WTC11 (cell line): ENCODE results near the gene PTPDC1.

Experiments used
- JUN ChIP-seq: sonication (generic); formaldehyde crosslinking; IDR thresholded peaks from 2 replicates; pipeline ENCODE4 v1.8.0; 2023; ENCODE audit warnings: mild to moderate bottlenecking, missing genetic modification reagents
- TF ChIP-seq, protein P1 (sequence below): sonication (generic); formaldehyde crosslinking; IDR thresholded peaks from 2 replicates; pipeline ENCODE4 v1.8.0; 2022; ENCODE audit warnings: mild to moderate bottlenecking, missing genetic modification reagents
- TF ChIP-seq, protein P2 (sequence below): fragments of 200-600 bp; IDR thresholded peaks from 2 replicates; pipeline ENCODE4 v1.8.0; 2022; ENCODE audit warnings: antibody characterized with exemption

DNA sequence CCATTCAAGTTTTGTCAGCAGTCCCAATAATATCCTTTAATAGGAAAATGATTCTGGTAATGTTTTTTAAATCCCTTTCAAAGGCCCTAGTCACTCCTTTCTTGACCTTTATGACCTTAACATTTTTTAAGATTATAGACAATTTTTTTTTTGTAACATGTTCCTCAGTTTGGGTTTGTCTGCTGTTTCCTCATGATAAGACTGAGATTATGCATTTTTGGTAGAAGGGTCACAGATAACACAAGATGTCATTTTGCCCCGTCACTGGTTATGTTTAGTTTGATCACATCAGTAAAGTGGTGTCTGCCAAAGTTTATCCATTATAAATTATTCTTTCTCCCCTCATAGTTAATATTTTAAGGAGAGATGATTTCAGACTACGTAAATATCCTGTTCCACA is 16.0 kb upstream of the PTPDC1 start:
- TF ChIP-seq, protein P1, sequence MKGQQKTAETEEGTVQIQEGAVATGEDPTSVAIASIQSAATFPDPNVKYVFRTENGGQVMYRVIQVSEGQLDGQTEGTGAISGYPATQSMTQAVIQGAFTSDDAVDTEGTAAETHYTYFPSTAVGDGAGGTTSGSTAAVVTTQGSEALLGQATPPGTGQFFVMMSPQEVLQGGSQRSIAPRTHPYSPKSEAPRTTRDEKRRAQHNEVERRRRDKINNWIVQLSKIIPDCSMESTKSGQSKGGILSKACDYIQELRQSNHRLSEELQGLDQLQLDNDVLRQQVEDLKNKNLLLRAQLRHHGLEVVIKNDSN = no peak
- TF ChIP-seq, protein P2, sequence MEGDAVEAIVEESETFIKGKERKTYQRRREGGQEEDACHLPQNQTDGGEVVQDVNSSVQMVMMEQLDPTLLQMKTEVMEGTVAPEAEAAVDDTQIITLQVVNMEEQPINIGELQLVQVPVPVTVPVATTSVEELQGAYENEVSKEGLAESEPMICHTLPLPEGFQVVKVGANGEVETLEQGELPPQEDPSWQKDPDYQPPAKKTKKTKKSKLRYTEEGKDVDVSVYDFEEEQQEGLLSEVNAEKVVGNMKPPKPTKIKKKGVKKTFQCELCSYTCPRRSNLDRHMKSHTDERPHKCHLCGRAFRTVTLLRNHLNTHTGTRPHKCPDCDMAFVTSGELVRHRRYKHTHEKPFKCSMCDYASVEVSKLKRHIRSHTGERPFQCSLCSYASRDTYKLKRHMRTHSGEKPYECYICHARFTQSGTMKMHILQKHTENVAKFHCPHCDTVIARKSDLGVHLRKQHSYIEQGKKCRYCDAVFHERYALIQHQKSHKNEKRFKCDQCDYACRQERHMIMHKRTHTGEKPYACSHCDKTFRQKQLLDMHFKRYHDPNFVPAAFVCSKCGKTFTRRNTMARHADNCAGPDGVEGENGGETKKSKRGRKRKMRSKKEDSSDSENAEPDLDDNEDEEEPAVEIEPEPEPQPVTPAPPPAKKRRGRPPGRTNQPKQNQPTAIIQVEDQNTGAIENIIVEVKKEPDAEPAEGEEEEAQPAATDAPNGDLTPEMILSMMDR = no peak
- TF ChIP-seq JUN (CRISPR knock-in tag) = no peak
